CD4-positive, alpha-beta T cell treated with Interleukin-12 subunit alpha and Interleukin-12 subunit beta, for 1 hour (primary cell): ENCODE measurements around the gene RAB4B.
"Not testable (repeated sequence)": the region's sequence is repeated elsewhere in the genome, so short reads cannot be mapped to it uniquely, and the experiment has no call there.

Source experiments
- DNase-seq: peaks from one replicate; pipeline ENCODE4 v3.0.0-alpha.2; 2020

Gene RAB4B

DNA sequence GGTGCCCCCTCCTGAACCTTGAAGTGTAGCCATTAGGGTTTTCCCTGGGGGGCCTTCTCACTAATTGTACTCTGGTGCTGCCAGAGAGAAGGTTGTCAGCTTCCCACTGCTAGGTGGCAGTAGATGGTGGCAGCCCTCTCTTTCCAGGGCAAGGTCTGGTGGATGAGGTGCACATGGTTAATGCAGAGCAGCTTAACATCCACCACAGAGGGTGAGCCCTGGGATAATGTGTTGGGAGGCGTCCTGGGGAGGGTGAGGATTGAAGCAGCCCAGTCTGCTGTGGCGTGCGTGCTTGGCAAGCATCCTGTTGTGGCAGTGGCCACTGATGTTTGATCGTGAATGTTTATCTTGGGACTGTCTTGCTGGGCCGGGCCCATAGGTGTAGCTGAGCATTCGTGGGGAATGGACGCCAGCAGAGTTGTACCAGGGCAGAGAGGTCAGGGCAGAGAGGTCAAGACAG is 26.8 kb downstream of the RAB4B start:
- no peak for DNase-seq

DNA sequence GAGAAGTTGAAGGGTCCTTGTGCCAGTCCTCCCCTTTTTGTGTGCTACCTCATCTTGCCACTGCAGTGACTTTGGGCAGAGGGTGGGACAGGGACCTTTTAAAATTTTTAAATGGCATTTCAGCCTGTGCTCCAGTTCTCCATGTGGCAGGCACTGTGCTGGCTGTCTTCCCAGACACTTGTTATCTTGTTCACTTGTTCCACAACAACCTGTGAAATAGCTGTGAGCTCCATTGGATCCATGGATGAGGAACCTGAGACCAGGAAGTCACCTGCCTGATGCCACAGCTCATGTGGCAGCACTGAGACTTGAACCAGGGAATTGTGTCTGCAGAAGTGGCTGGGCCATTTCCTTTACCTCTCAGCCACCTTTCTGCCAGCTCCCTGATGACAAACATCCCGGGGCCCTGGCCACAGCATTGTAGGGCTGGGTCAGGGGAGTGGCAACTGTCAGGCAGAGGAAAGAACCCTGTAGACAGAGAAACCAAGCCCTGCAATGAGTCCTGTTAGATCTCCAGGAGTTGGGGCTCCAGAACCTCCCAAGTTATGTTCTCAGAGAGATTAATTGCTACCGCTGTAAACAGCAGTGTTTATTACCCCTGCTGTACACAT is 27.3 kb downstream of the RAB4B start:
- DNase-seq: peak; percentile 64

DNA sequence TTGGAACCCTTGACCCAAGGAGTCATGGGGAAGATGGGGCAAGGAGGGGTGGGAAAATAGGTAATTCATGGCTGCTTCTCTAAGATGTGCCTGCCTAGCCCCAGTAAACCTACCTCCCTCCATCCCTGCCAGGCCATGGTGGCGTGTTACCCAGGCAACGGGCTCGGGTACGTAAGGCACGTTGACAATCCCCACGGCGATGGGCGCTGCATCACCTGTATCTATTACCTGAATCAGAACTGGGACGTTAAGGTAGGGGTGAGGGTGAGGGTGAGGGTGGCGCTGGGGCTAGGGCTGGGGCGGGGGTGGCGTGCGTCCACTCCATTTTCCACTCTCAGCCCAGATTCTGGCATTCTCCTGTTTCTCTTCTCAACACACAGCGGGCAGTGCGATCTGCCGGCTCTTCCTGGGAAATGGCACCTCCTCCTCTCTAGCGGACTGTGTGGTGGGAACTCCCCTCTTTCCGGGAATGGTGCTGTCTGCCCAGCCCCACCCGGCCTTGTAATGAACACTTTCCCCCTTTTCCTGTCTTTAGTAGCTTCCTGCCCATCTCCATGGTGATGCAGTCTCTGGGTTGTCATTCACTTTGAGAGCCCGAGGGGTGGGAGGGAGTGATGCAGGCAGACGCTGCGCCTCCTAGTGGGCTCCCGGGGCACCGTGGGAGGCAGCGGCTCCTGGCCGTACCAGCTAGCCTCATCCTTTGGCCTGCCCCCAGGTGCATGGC is 28.5 kb downstream of the RAB4B start:
- DNase-seq: peak; percentile 90

DNA sequence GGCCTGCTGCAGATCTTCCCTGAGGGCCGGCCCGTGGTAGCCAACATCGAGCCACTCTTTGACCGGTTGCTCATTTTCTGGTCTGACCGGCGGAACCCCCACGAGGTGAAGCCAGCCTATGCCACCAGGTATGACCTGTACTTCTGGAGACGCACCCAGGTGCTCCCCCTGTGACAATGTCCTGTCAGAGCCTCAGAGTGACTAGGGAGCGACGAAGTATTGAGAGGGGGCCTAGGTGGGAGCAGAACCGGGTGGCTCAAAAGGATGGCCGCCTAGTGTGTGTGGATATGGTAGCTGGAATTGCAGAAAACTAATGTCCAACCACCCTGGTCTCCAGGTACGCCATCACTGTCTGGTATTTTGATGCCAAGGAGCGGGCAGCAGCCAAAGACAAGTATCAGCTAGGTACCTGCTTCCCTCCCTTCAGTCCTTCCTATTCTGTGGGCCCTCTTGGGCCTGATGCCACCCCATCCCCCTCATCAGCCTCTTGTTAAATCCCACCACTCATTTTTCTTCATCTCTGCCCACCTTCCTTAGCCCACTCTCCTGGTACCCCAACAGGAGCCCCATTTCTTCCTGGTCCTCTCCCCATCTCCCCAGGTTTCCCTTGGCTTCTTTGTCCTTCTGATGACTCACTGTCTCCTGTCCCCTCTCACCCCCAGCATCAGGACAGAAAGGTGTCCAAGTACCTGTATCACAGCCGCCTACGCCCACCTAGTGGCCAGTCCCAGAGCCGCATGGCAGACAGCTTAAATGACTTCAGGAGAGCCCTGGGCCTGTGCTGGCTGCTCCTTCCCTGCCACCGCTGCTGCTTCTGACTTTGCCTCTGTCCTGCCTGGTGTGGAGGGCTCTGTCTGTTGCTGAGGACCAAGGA is 29.3 kb downstream of the RAB4B start:
- DNase-seq: no peak

DNA sequence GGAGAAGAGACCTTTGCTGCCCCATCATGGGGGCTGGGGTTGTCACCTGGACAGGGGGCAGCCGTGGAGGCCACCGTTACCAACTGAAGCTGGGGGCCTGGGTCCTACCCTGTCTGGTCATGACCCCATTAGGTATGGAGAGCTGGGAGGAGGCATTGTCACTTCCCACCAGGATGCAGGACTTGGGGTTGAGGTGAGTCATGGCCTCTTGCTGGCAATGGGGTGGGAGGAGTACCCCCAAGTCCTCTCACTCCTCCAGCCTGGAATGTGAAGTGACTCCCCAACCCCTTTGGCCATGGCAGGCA is 29.9 kb downstream of the RAB4B start:
- DNase-seq: no peak

DNA sequence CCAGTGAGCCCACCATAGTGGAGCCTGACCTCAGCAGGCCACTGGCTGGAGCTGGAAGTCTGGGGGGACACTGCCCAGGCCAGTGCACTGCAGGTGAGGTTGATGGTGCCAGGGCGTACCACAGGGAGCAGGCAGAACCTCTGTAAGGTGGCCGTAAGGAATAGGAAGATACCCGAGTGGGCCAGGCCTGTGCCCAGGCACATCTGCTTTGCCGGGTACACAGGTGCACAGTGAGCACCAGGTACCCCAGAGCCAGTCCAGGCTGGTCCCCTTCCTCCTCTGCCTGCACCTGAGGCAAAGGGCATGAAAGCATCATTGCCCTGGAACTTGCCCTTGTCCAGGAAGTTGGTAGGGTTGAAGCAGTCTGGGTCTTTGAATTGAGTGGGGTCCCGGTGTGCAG is 30.4 kb downstream of the RAB4B start:
- DNase-seq: no peak

DNA sequence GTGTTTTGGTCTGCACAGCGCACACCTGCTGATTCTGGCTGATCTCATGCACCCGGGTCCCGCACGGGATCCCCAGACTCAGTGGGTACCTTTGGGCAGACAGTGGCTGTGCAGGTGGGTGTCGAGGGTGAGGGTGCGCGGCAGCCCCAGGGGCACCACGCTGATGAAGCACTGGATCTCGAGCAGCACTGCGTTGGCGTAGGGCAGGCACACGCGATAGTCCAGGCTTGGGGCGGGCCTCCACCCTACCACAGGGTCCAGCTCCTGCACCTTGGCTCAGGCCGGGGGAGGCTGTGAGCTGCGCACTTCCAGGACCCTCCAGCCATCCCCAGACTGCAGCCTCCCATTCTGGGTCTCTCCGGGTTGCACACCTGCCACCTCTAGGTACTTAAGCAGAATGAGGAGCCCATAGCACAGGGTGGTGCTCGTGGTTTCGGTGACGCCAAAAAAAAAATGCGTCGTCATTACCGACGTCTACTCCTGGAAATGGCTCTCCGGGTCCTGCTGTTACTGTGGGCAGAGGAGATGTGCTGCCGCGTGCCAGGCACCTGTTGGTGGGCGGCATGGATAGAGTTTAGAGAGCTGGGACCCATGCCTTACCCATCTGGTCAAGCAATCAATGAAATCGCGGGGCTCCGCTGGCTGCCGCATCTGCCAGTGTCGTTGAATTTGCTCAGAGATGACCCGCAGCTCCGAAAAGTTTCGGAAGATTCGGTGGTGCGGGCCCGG is 31.5 kb downstream of the RAB4B start:
- DNase-seq: no peak

DNA sequence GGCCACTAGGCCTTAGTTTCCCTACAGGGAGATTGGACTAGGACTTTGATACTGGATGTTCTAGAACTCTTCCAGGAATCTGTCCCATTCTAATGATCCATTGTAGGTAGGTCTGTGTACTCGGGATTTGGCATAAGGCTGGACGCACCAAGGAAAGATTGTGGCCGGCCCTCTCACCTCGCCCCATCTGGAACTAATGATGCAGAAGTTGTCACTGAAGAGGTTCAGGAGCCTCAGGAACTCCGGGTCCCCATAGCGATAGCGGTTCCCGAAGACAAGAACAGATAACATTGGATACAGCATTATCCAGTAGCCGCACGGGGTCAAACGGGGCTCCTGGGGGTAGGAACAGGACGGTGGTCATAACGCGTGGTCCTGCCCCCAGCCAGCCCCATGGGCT is 32.1 kb downstream of the RAB4B start:
- no peak for DNase-seq

DNA sequence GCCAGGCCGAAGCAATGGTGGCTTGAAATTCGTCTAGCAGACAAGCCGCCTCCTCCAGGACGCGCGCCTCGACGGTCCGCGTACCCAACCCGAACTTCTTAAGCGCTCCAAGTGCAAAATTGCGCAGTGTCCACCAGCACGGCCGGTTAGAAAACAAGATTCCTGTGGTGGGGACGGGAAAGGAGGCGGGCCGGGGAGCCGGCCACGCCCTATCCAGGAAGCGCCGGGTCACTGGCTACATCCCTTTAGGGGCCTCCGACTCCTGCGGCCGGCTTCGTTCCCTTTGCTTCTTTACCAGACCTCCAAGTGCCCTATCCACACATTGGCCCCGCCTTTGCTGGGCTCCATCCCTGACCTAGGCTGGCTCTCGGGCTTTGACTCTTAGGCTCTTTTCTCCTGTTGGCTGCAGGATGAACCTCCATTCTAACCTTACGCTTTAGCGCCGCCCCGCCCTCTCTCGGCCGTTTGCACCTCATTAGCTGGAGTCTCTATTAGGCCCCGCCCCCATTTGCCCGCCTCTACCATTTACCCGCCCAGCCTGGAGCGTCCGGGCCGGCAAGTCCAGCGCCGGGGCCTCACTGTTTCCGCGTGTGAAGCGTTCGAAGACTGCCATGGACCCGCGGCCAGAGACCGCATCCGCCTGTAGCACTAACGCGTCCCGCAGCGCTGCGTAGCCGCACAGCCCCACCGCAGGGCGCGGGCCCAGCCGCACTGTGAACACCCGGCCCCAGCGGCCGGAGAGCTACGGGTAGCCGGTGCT is 32.8 kb downstream of the RAB4B start:
- DNase-seq: peak; percentile 62

DNA sequence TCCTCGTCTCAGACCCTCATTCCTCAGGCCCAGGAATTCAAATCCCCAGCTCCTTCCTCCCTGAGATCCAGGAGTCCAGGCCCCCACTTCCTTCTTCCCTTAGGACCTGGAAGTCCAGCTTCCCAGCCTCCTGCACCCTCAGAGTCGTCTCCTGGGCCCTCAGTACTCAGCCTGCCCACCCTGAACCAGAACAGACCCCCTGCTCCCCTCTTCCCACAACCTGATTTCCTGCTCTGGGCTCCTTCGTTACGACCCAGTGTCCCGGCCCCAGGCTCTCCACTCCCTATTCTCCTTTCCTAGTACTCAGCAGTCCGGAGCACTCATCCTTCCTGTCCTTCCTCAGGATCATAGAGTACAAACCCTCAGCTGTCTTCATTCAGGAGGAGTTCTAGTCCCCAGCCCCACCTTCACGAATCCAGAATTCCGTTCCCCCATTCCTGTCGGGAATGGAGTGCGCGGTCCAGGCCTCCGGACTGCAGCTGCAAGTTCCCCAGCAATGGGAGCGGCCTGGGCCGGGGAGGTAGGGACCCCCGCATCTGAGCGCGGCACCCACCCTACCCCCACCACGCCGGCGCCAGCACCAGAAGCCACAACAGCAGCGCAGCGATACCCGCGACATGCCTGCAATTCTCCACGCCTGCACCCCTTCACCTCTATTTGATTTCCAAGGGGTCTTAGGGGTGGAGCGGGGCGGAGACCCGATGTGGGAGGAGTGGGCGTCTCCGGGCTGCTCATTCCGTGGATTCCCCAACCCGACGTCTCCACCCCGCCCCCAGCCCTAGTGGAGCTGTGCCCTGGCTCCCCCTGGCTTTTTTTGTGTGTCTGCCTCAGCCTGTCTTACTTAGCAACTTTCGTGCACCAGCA is 33.7 kb downstream of the RAB4B start:
- no peak for DNase-seq

DNA sequence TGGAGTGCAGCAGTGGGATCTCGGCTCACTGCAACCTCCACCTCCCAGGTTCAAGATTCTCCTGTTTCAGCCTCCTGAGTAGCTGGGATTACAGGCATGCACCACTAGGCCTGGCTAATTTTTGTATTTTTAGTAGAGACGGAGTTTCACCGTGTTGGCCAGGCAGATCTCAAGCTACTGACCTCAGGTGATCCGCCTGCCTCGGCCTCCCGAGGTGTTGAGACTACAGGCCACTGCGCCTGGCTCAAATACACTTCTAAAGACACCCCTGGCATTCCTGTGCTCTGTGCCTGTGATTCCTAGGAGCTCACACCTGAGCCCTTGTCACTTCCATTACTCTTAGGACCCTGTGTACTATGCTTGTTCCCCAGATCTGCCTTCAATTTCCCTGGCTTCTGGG is 34.5 kb downstream of the RAB4B start:
- DNase-seq: not testable (repeated sequence)

DNA sequence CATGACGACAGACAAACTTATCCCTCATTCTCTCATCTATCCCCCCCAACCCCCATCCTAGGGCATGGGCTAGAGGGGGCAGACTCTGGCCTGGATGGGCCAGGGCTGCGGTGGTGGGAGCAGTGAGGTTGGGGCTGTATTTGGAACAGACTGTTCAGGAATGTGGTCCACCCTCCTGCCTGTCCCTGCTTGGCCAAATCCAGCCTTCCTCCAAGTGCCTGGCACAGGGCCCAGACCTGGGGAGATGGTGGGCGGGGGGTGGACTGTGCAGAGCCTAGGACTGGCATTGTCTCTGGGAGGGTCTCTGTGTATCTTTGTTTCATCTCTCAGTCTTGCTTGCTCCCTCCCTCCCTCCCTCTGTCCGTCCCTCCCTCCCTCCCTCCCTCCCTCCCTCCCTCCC is 35.1 kb downstream of the RAB4B start:
- DNase-seq: no peak

DNA sequence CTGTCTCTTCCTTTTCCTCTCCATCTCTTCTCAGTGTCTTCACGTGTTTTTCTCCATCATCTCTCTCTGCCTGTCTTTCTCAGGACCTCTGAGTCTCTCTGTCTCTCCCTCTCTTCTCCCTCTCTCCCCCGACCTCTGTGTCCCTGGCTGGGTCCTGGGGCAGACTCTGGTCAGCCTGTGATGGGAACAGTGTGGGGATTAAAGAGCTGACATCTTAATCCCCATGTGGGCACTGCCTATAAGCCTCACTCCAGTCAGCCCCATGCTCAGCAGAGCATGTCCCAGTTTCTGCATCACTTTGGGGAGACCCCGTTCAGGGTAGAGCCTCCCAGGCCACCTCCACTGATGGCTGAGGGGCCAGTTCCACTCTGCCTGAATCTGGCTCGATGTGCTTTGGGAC is 37.2 kb downstream of the RAB4B start:
- no peak for DNase-seq

DNA sequence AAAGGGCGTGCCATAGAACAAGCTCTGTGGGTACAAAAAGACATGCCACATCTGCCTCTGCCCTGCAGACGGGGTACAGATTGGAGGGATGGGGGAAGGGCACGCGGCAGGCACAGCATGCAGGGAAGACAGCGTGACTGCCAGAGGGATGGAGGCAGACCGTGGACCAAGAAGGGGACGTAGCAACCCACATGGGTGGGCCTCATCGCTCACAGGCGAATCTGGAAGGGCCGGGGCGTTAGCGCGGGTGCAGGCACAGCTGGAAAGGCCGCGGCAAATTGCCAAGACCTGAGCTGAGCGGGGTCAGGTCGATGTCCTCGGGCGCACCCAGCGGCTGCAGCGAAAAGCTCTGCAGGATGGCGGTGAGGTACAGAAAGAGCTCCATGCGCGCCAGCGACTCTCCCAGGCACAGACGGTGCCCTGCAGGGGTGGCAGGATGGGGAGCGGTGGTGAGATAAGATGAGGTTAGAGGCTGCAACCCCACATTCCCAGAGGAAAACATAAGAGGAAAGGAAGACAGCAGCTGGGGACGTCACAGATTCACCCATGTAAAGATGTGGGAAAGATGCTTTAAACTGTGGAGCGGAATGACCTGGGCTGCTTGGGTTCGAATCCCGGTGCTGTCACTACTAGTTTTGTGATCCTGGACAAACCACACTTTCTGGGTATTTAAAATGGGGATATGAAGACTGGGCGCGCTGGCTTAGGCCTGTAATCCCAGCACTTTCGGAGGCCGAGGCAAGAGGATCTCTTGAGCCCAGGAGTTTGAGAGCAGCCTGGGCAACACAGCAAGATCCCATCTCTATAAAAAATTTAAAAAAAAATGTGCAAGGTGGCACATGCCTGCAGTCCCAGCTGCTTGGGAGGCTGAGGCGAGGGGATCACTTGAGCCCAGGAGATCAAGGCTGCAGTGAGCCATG is 40.7 kb downstream of the RAB4B start:
- DNase-seq: peak; percentile 85

DNA sequence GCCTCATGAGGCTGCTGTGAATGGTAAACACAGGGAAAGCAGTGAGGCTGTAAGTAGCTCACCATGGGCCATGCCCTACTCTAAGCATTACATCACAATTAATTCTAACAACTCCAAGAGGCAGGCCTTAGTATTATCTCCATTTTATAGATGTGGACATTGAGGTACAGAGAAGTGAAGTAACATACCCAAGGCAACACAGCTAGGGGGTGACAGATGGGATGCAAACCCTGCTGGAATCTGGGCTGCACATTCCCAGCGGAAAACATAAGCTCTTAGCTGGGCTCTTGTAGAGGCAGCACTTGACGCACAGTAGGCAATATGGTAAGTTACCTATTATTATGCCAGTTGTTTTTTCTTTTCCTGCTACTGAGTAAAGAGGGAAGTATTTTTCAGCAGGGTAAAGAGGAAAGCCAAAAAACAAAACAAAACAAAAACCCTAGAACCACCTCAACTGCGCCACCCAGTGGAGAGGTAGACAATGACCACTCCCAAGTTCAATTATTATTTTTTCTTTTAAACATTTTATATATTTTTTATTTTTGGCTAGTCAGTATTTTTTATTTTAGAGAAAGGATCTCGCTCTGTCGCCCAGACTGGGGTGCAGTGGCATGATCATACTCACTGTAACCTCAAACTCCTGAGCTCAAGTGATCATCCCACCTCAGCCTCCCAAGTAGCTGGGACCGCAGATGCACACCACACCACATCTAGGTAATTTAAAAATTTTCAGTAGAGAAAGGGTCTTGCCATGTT is 41.6 kb downstream of the RAB4B start:
- peak; percentile 76 for DNase-seq

DNA sequence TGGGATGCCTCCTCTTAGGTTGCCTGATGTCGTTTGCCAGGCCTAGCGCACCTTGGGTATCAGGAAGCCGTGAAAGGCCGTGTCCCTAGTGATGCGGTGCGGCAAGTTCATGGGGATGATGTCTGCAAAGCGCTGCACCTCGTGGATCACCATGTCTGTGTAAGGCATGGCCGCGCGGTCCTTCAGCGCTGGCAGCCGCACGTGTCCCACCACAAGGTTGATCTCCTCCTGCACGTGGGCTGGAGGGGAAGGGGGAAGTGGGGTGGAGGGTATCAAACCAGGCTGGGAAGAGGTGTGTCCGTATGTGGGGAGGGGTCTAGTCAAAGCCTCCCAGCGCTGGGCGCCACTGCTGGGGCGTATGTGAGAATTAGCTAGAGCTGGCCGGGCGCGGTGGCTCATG is 44.1 kb downstream of the RAB4B start:
- DNase-seq: no peak

DNA sequence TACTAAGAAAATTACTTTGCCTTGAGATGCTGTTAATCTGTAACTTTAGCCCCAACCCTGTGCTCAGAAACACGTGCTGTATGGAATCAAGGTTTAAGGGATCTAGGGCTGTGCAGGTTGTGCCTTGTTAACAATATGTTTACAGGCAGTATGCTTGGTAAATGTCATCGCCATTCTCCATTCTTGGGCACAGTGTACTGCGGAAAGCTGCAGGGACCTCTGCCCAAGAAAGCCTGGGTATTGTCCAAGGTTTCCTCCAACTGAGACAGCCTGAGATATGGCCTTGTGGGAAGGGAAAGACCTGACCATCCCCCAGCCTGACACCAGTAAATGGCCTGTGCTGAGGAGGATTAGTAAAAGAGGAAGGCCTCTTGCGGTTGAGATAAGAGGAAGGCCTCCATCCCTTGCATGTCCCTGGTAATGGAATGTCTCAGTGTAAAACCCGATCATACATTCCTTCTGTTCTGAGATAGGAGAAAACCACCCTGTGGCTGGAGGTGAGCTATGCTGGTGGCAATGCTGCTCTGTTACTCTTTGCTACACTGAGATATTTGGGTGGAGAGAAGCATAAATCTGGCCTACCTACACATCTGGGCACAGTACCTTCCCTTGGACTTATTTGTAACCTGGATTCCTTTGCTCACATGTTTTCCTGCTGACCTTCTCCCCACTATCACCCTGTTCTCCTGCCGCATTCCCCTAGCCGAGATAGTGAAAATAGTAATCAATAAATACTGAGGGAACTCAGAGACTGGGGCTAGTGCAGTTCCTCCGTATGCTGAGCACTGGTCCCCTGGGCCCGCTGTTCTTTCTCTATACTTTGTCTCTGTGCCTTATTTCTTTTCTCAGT is 44.9 kb downstream of the RAB4B start:
- DNase-seq: not testable (repeated sequence)

DNA sequence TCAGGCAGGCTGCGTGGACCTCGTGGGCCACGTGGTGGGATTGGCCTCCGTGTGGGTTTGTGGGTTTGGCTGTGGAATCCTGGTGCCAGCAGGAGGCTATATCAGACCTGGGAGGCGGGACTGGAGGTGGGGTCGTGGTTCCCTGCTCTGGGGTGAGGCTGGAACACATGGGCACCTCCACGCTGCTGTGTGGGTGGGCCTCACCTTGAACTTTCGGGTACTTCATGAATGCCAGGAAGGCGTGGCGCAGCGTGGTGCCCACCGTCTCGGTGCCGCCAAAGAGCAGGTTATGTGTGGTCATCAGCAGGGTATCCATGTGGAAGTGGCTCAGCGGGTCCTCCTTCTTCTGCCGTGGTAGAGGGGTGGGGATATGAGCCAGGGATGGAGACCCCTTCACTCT is 46.9 kb downstream of the RAB4B start:
- not testable (repeated sequence) for DNase-seq
